NCI-H2196 treated with DMSO at 0.1 percent for 48 hours (cell line): Measurements from ENCODE around the gene MINDY2.
"Not testable (repeated sequence)": the region's sequence is repeated elsewhere in the genome, so short reads cannot be mapped to it uniquely, and the experiment has no call there.

Experiments
- DNase-seq: peaks from one replicate; lab custom pipeline; 2025; ENCODE audit not compliant: unreplicated experiment; lab: John Stamatoyannopoulos, UW

Gene MINDY2

GRCh38 chr15:58877999-58878825, 107.1 kb downstream of the MINDY2 start:
- no peak for DNase-seq

GRCh38 chr15:58880320-58880719, 109.2 kb downstream of the MINDY2 start:
- DNase-seq: no peak

- DNase-seq: no peak
Measured at GRCh38 chr15:58882243-58882642, 111.1 kb downstream of the MINDY2 start.

GRCh38 chr15:58883926-58884325, 112.8 kb downstream of the MINDY2 start:
- not testable (repeated sequence) for DNase-seq

GRCh38 chr15:58886921-58887320, 115.8 kb downstream of the MINDY2 start:
- no peak for DNase-seq

GRCh38 chr15:58889363-58889762, 118.3 kb downstream of the MINDY2 start:
- DNase-seq: no peak

GRCh38 chr15:58898150-58898680, 127.1 kb downstream of the MINDY2 start:
- DNase-seq: no peak

- no peak for DNase-seq
Measured at GRCh38 chr15:58900631-58901030, 129.5 kb downstream of the MINDY2 start.

- DNase-seq: no peak
Measured at GRCh38 chr15:58908550-58909309, 137.6 kb downstream of the MINDY2 start.

- DNase-seq: no peak
Measured at GRCh38 chr15:58909616-58910015, 138.5 kb downstream of the MINDY2 start.

GRCh38 chr15:58910456-58910855, 139.4 kb downstream of the MINDY2 start:
- DNase-seq: no peak
